ENCODE results near the gene ABI1. TPM values are rescaled to one million over a fixed set of nuclear protein-coding genes. Genes with fewer than 3 reads are reported as not detected.

Gene ABI1
- total and polyA plus RNA-seq, 2 of the 13 experiments (the other 11 are each of a cell fraction or from before 2014, with no cell fraction given): 20.9 to 22.9 TPM

DNA sequence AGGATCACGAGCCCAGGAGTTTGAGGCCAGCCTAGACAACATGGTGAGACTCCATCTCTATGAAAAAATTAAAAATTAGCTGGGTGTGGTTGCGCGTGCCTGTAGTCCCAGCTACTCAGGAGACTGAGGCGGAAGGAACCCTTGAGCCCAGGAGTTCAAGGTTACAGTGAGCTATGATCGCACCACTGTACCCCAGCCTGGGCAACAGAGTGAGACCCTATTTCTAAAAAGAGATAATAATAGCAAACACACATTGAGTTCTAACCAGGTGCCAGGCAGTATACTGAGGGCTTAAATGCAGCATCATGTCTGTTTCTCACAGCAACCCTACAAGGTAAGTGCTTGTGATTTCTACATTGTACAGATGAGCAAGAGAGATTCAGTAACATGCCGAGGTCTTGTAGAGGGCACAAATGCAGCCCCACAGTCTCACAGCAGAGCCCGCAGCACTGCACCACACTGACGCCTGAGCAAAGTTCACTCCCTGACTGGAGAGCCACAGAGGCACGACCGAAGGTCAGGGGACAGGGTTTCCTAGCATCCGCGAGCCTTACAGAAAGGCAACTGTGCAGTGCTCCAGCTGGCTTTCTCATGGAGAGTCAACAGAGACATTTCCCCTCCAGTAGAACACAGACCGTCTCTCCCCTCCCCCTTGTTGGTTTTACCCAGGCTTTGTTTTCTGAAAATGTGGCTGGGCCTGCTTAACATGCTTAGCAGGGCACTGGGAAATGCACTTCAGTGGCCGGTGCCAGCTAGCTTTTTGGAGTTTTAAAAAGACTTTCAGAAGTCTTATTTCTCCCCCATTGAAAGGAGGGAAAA, 126.8 kb downstream of the ABI1 start (continued):
- TF ChIP-seq, protein P1, sequence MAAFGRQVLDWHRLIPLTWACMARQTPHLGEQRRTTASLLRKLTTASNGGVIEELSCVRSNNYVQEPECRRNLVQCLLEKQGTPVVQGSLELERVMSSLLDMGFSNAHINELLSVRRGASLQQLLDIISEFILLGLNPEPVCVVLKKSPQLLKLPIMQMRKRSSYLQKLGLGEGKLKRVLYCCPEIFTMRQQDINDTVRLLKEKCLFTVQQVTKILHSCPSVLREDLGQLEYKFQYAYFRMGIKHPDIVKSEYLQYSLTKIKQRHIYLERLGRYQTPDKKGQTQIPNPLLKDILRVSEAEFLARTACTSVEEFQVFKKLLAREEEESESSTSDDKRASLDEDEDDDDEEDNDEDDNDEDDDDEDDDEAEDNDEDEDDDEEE (CRISPR knock-in tag; IDR thresholded peaks at IDR 0.05): no peak
- TF ChIP-seq POLR2G (IDR thresholded peaks at IDR 0.05; ENCODE audit: low read depth, low read length) (peak; percentile 54), AGO1 (IDR thresholded peaks at IDR 0.05; ENCODE audit: low read depth, low read length, poor library complexity, severe bottlenecking) (no peak), SKI (IDR thresholded peaks at IDR 0.05; ENCODE audit: partially characterized antibody) (peak; percentile 91), RARG (CRISPR knock-in tag; IDR thresholded peaks at IDR 0.05; ENCODE audit: low read depth) (no peak), RFX5 (IDR thresholded peaks at IDR 0.05; ENCODE audit: low read depth, low read length) (no peak), ZNF670 (CRISPR knock-in tag; IDR thresholded peaks at IDR 0.05; ENCODE audit: borderline replicate concordance) (no peak), SP140L (CRISPR knock-in tag; IDR thresholded peaks at IDR 0.05; ENCODE audit: borderline replicate concordance) (no peak), CCDC6 (CRISPR knock-in tag; IDR thresholded peaks at IDR 0.05) (no peak), DMAP1 (CRISPR knock-in tag; IDR thresholded peaks at IDR 0.05) (peak; percentile 70), IKZF4 (CRISPR knock-in tag; IDR thresholded peaks at IDR 0.05; ENCODE audit: borderline replicate concordance, low read depth, not compliant biosample characterization) (no peak), ZNF160 (CRISPR knock-in tag; IDR thresholded peaks at IDR 0.05) (no peak), ETV6 (CRISPR knock-in tag; conservative IDR thresholded peaks at IDR 0.05) (no peak), ZNF567 (CRISPR knock-in tag; IDR thresholded peaks at IDR 0.05; ENCODE audit: borderline replicate concordance) (no peak), NFATC3 (CRISPR knock-in tag; IDR thresholded peaks at IDR 0.05) (no peak), DNMT3B (CRISPR knock-in tag; conservative IDR thresholded peaks at IDR 0.05) (no peak), ZNF292 (CRISPR knock-in tag; IDR thresholded peaks at IDR 0.05; ENCODE audit: borderline replicate concordance, low read depth) (peak; percentile 100), TAF15 (IDR thresholded peaks at IDR 0.05; ENCODE audit: low read depth, low read length, poor library complexity, severe bottlenecking) (no peak)
- TF ChIP-seq, protein P2, sequence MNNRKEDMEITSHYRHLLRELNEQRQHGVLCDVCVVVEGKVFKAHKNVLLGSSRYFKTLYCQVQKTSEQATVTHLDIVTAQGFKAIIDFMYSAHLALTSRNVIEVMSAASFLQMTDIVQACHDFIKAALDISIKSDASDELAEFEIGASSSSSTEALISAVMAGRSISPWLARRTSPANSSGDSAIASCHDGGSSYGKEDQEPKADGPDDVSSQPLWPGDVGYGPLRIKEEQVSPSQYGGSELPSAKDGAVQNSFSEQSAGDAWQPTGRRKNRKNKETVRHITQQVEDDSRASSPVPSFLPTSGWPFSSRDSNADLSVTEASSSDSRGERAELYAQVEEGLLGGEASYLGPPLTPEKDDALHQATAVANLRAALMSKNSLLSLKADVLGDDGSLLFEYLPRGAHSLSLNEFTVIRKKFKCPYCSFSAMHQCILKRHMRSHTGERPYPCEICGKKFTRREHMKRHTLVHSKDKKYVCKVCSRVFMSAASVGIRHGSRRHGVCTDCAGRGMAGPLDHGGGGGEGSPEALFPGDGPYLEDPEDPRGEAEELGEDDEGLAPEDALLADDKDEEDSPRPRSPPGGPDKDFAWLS (CRISPR knock-in tag; IDR thresholded peaks at IDR 0.05; ENCODE audit: borderline replicate concordance): no peak
- TF ChIP-seq, protein P3, sequence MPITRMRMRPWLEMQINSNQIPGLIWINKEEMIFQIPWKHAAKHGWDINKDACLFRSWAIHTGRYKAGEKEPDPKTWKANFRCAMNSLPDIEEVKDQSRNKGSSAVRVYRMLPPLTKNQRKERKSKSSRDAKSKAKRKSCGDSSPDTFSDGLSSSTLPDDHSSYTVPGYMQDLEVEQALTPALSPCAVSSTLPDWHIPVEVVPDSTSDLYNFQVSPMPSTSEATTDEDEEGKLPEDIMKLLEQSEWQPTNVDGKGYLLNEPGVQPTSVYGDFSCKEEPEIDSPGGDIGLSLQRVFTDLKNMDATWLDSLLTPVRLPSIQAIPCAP (CRISPR knock-in tag; IDR thresholded peaks at IDR 0.05; ENCODE audit: low read depth): no peak
- TF ChIP-seq, protein P4, sequence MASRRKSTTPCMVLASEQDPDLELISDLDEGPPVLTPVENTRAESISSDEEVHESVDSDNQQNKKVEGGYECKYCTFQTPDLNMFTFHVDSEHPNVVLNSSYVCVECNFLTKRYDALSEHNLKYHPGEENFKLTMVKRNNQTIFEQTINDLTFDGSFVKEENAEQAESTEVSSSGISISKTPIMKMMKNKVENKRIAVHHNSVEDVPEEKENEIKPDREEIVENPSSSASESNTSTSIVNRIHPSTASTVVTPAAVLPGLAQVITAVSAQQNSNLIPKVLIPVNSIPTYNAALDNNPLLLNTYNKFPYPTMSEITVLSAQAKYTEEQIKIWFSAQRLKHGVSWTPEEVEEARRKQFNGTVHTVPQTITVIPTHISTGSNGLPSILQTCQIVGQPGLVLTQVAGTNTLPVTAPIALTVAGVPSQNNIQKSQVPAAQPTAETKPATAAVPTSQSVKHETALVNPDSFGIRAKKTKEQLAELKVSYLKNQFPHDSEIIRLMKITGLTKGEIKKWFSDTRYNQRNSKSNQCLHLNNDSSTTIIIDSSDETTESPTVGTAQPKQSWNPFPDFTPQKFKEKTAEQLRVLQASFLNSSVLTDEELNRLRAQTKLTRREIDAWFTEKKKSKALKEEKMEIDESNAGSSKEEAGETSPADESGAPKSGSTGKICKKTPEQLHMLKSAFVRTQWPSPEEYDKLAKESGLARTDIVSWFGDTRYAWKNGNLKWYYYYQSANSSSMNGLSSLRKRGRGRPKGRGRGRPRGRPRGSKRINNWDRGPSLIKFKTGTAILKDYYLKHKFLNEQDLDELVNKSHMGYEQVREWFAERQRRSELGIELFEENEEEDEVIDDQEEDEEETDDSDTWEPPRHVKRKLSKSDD (CRISPR knock-in tag; IDR thresholded peaks at IDR 0.05; ENCODE audit: low read depth): no peak
- TF ChIP-seq, protein P5, sequence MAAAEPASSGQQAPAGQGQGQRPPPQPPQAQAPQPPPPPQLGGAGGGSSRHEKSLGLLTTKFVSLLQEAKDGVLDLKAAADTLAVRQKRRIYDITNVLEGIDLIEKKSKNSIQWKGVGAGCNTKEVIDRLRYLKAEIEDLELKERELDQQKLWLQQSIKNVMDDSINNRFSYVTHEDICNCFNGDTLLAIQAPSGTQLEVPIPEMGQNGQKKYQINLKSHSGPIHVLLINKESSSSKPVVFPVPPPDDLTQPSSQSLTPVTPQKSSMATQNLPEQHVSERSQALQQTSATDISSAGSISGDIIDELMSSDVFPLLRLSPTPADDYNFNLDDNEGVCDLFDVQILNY (CRISPR knock-in tag; conservative IDR thresholded peaks at IDR 0.05): no peak
